Endothelial cell of umbilical vein (primary cell): ENCODE results near the gene MEGF10. TPM values are rescaled to one million over a fixed set of nuclear protein-coding genes. Genes with fewer than 3 reads are reported as not detected.

ENCODE experiments used
- BruUV-seq: library from RNA; stranded (reverse); fragments of 400-500 nt; replicated peaks from 2 replicates; lab custom pipeline; 2021; lab: Mats Ljungman, UMichigan
- CTCF ChIA-PET: fragments of 300-600, 350-600 bp; sonication (Branson Sonifier 250); formaldehyde crosslinking; loops from one replicate; lab custom pipeline; 2021; ENCODE audit warnings: antibody characterized with exemption, inconsistent platforms; lab: Charles Lee
- POLR2A ChIA-PET: fragments of 300-600, 350-600 bp; sonication (Branson Sonifier 250); formaldehyde crosslinking; loops from one replicate; lab custom pipeline; 2021; ENCODE audit warnings: antibody characterized with exemption, inconsistent platforms; lab: Charles Lee
- DNase-seq: peaks from one replicate; pipeline ENCODE4 v3.0.0-alpha.2; 2011; ENCODE audit warnings: low read depth, low spot score
- FAIRE-seq: peaks from 2 replicates; lab custom pipeline; 2011; peaks lifted over from hg19 to GRCh38; lab: Jason Lieb, UNC
- H2AFZ ChIP-seq: 2 replicates; pipeline ENCODE4 v1.6.0; 2012; ENCODE audit warnings: low read depth, low read length, control low read depth, inconsistent platforms
- H3K27ac ChIP-seq: 2 replicates; pipeline ENCODE4 v1.5.1; 2011; ENCODE audit warnings: low read depth, mild to moderate bottlenecking, control low read depth, low read length, moderate library complexity; ENCODE audit not compliant: insufficient read depth
- H3K27me3 ChIP-seq, 2 experiments: 2 replicates each; pipeline versions ENCODE4 v1.6.0 to v1.6.1; 2011; ENCODE audit warnings: low read length in 2 of 2, mixed read lengths in 1 of 2; ENCODE audit not compliant: control insufficient read depth in 2 of 2, insufficient read depth in 2 of 2
- H3K36me3 ChIP-seq, 2 experiments: 2 replicates in 1 of 2; 3 replicates in 1 of 2; pipeline ENCODE4 v1.5.1; 2011; ENCODE audit warnings: low read length in 2 of 2, mild to moderate bottlenecking in 1 of 2, moderate library complexity in 1 of 2; ENCODE audit not compliant: control insufficient read depth in 2 of 2, insufficient read depth in 2 of 2; ENCODE audit errors: extremely low read depth in 1 of 2
- H3K4me1 ChIP-seq: 3 replicates; pipeline ENCODE4 v1.5.1; 2011; ENCODE audit warnings: mild to moderate bottlenecking, low read length; ENCODE audit not compliant: control insufficient read depth, insufficient read depth; ENCODE audit errors: extremely low read depth
- H3K4me2 ChIP-seq: 2 replicates; pipeline ENCODE4 v1.6.1; 2011; ENCODE audit warnings: low read length, control low read depth, mixed read lengths; ENCODE audit not compliant: insufficient read depth
- H3K4me3 ChIP-seq, 3 experiments: fragments of 200-600 bp in 1 of 3; sonication (generic), shearing (Covaris generic) in 1 of 3; replicated peaks in 1 of 3; 2 replicates each; pipeline ENCODE4 v1.5.1; 2011 to 2016; ENCODE audit warnings: control low read depth in 3 of 3, low read length in 3 of 3, mild to moderate bottlenecking in 2 of 3, inconsistent platforms in 1 of 3, low read depth in 1 of 3, moderate library complexity in 1 of 3; ENCODE audit not compliant: insufficient read depth in 1 of 3
- H3K79me2 ChIP-seq: 2 replicates; pipeline ENCODE4 v1.6.0; 2012; ENCODE audit warnings: low read length, inconsistent platforms; ENCODE audit not compliant: control insufficient read depth, insufficient read depth
- H3K9ac ChIP-seq: replicated peaks from 2 replicates; pipeline ENCODE3; 2011; ENCODE audit warnings: low read length, control low read depth; ENCODE audit not compliant: insufficient read depth; ENCODE audit errors: extremely low read depth
- H3K9me1 ChIP-seq: replicated peaks from 3 replicates; pipeline ENCODE4 v1.6.0; 2011; ENCODE audit warnings: mild to moderate bottlenecking, low read length; ENCODE audit not compliant: control insufficient read depth, insufficient read depth; ENCODE audit errors: extremely low read depth
- H3K9me3 ChIP-seq: replicated peaks from 2 replicates; pipeline ENCODE4 v1.5.1; 2012; ENCODE audit warnings: low read length, inconsistent platforms; ENCODE audit not compliant: control insufficient read depth, insufficient read depth
- H4K20me1 ChIP-seq: replicated peaks from 2 replicates; pipeline ENCODE3; 2011; ENCODE audit warnings: mild to moderate bottlenecking, low read length; ENCODE audit not compliant: control insufficient read depth, insufficient read depth; ENCODE audit errors: extremely low read depth
- EZH2 ChIP-seq: IDR thresholded peaks from 2 replicates; pipeline ENCODE4 v1.6.1; 2012; ENCODE audit warnings: borderline replicate concordance, low read depth, mild to moderate bottlenecking, moderate library complexity, low read length, inconsistent platforms; ENCODE audit not compliant: severe bottlenecking
- GATA2 ChIP-seq: IDR thresholded peaks from 2 replicates; pipeline ENCODE4 v1.7.0; 2011; ENCODE audit warnings: low read depth, mild to moderate bottlenecking, moderate library complexity, mixed read lengths, low read length; ENCODE audit not compliant: insufficient read length, insufficient read depth
- JUN ChIP-seq: IDR thresholded peaks from 2 replicates; pipeline ENCODE4 v1.6.1; 2011; ENCODE audit warnings: borderline replicate concordance, low read depth; ENCODE audit not compliant: insufficient read length, insufficient read depth
- POLR2A ChIP-seq: IDR thresholded peaks from 2 replicates; pipeline ENCODE4 v1.6.1; 2012; ENCODE audit warnings: low read depth, mild to moderate bottlenecking, control low read depth, low read length
- POLR2AphosphoS5 ChIP-seq: IDR thresholded peaks from 2 replicates; pipeline ENCODE4 v1.6.1; 2012; ENCODE audit warnings: low read depth, mild to moderate bottlenecking, control low read depth, low read length, moderate library complexity; ENCODE audit not compliant: insufficient read depth
- dilution Hi-C: fragments of 300-500 bp; cut with MboI; formaldehyde crosslinking; loops from one replicate; pipeline ENCODE4 v1.15.0; 2019; ENCODE audit warnings: low sequenced_read_pairs; ENCODE audit not compliant: extremely low pct_ligation_motif_present
- intact Hi-C: fragments of 100-400 bp; cut with micrococcal nuclease; formaldehyde crosslinking; loops from one replicate; pipeline ENCODE4 v1.10.0; 2022
- polyA plus RNA-seq, 4 experiments: library from polyadenylated mRNA; depleted of rRNA in 3 of 4; stranded (reverse) in 3 of 4; unstranded in 1 of 4; fragments of >200 nt; gene quantifications; 2 replicates each; pipeline versions ENCODE4 v1.2.1 to v1.2.3, GENCODE V29; 2011 to 2012; ENCODE audit warnings: missing spikeins in 1 of 4
- total RNA-seq: library from RNA; stranded (reverse); gene quantifications from 2 replicates; pipeline ENCODE4 v1.2.3, GENCODE V29; 2021
- TF ChIP-seq, protein P1 (sequence below): IDR thresholded peaks from 2 replicates; pipeline ENCODE4 v1.6.1; 2011; ENCODE audit not compliant: insufficient read depth, insufficient read length
- TF ChIP-seq, protein P2 (sequence below), 2 donors: IDR thresholded peaks; 1 replicate in 1 of 2; 2 replicates in 1 of 2; pipeline ENCODE4 v1.5.1; 2011; ENCODE audit warnings: low read length in 2 of 2, mild to moderate bottlenecking in 2 of 2, moderate library complexity in 2 of 2, control low read depth in 1 of 2, inconsistent platforms in 1 of 2, low read depth in 1 of 2; ENCODE audit not compliant: insufficient read depth in 1 of 2; ENCODE audit errors: extremely low read depth in 1 of 2

MEGF10 gene
- total and polyA plus RNA-seq, 2 donors (not counting 3 experiments of a cell fraction or from before 2014, with no cell fraction given) = 0.30 to 1.00 TPM

DNA sequence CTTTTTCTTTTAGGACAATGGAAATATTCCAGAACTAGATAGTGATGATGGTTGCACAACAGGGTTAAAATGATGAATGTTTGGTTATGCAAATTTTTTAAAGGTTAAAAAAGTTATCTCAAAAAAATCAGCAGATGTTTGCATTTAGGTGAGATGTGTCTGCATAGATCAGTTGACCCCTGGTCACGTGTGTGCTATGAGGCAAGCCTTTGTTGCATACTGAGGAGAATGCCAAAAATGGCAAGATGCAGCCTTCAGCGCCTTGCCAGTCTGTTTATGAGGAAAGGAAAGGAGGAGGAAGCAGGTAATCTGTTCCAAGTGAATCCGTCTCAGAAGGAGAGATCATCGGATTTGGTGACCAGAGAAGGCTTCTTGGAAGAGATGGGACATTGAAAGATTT is 11.9 kb downstream of the MEGF10 start:
- TF ChIP-seq, protein P1, sequence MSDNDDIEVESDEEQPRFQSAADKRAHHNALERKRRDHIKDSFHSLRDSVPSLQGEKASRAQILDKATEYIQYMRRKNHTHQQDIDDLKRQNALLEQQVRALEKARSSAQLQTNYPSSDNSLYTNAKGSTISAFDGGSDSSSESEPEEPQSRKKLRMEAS = no peak
- TF ChIP-seq POLR2A (no peak), GATA2 (no peak), EZH2 (no peak), JUN (no peak), POLR2AphosphoS5 (no peak)
- TF ChIP-seq, protein P2, sequence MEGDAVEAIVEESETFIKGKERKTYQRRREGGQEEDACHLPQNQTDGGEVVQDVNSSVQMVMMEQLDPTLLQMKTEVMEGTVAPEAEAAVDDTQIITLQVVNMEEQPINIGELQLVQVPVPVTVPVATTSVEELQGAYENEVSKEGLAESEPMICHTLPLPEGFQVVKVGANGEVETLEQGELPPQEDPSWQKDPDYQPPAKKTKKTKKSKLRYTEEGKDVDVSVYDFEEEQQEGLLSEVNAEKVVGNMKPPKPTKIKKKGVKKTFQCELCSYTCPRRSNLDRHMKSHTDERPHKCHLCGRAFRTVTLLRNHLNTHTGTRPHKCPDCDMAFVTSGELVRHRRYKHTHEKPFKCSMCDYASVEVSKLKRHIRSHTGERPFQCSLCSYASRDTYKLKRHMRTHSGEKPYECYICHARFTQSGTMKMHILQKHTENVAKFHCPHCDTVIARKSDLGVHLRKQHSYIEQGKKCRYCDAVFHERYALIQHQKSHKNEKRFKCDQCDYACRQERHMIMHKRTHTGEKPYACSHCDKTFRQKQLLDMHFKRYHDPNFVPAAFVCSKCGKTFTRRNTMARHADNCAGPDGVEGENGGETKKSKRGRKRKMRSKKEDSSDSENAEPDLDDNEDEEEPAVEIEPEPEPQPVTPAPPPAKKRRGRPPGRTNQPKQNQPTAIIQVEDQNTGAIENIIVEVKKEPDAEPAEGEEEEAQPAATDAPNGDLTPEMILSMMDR (IDR thresholded peaks at IDR 0.05; ENCODE audit: extremely low read depth in 1 of 2, insufficient read depth in 1 of 2, low read depth in 1 of 2, low read length in 2 of 2) = no peak
- no peaks in the 10 kb centered on the region for H3K4me1 ChIP-seq
- H3K36me3 ChIP-seq = no peaks in the 10 kb centered on the region
- CTCF ChIA-PET = interaction anchor here (1.8 kb wide), 1 partner anchor 18 kb away, joined by 4 read pairs; no protein-coding TSS in a partner anchor
- no peaks in the 10 kb centered on the region for H3K9me1 ChIP-seq
- no peaks in the 10 kb centered on the region for H4K20me1 ChIP-seq
- H3K4me3 ChIP-seq = no peak overlapping the region
- H3K27ac ChIP-seq = no peak overlapping the region
- DNase-seq (no peak), FAIRE-seq (no peak)
- H3K9me3 ChIP-seq = no peaks in the 10 kb centered on the region
- dilution Hi-C loops = no loop called here
- H3K4me2 ChIP-seq = no peak overlapping the region
- H3K27me3 ChIP-seq = peaks cover 15 to 16% of the 10 kb centered on the region in 2 experiments
- no peak overlapping the region for H2AFZ ChIP-seq
- POLR2A ChIA-PET = no interaction called here
- BruUV-seq = no TSS peak
- no peaks in the 10 kb centered on the region for H3K79me2 ChIP-seq
- intact Hi-C loops = no loop called here
- H3K9ac ChIP-seq = no peak overlapping the region
